Liver (tissue), 9 donors: Measurements from ENCODE around the gene GON4L. TPM values are rescaled to one million over a fixed set of nuclear protein-coding genes. Genes with fewer than 3 reads are reported as not detected.
"Not testable (repeated sequence)": the region's sequence is repeated elsewhere in the genome, so short reads cannot be mapped to it uniquely, and the experiment has no call there.

ENCODE experiments used
- DNase-seq: peaks from one replicate; pipeline ENCODE4 v3.0.0-alpha.2; 2017; ENCODE audit warnings: low spot score
- H3K27ac ChIP-seq, 2 donors: one replicate each; pipeline ENCODE4 v1.7.0; 2013; ENCODE audit warnings: inconsistent platforms in 2 of 2, low read length in 2 of 2, control low read depth in 1 of 2, low read depth in 1 of 2, mild to moderate bottlenecking in 1 of 2
- H3K27me3 ChIP-seq, 4 donors: one replicate each; pipeline versions ENCODE4 v1.6.1 to v1.7.0; 2013; ENCODE audit warnings: low read length in 3 of 4, inconsistent platforms in 1 of 4, mild to moderate bottlenecking in 1 of 4, moderate library complexity in 1 of 4; ENCODE audit not compliant: control insufficient read depth in 4 of 4, insufficient read depth in 4 of 4
- H3K36me3 ChIP-seq, 4 donors: one replicate each; pipeline versions ENCODE4 v1.6.1 to v1.7.0; 2013; ENCODE audit warnings: low read length in 3 of 4, mild to moderate bottlenecking in 3 of 4, low read depth in 1 of 4, moderate library complexity in 1 of 4; ENCODE audit not compliant: control insufficient read depth in 4 of 4, insufficient read depth in 3 of 4
- H3K4me1 ChIP-seq, 4 donors: one replicate each; pipeline versions ENCODE4 v1.6.1 to v1.7.0; 2013; ENCODE audit warnings: low read length in 3 of 4, mild to moderate bottlenecking in 3 of 4, moderate library complexity in 1 of 4; ENCODE audit not compliant: control insufficient read depth in 4 of 4, insufficient read depth in 4 of 4
- H3K4me3 ChIP-seq, 3 donors: one replicate each; pipeline versions ENCODE4 v1.6.1 to v1.7.0; 2013; ENCODE audit warnings: low read length in 3 of 3, control low read depth in 1 of 3, low read depth in 1 of 3, mild to moderate bottlenecking in 1 of 3
- H3K9ac ChIP-seq, 2 donors: one replicate each; pipeline ENCODE4 v1.7.0; 2013; ENCODE audit warnings: low read length in 2 of 2, mild to moderate bottlenecking in 2 of 2, moderate library complexity in 2 of 2, control low read depth in 1 of 2, low read depth in 1 of 2
- H3K9me3 ChIP-seq, 4 donors: one replicate each; pipeline versions ENCODE4 v1.6.1 to v1.7.0; 2013; ENCODE audit warnings: low read length in 3 of 4; ENCODE audit not compliant: control insufficient read depth in 4 of 4
- ATF3 ChIP-seq: IDR thresholded peaks from 2 replicates; pipeline ENCODE4 v1.6.1; 2016; ENCODE audit warnings: antibody characterized with exemption
- CTCF ChIP-seq: fragments of 150-350 bp; IDR thresholded peaks from 2 replicates; pipeline ENCODE4 v1.5.1; 2017; ENCODE audit warnings: improper control_type of control experiment, low read depth, low read length; ENCODE audit not compliant: missing input control
- EGR1 ChIP-seq, 2 donors: IDR thresholded peaks; 2 replicates each; pipeline ENCODE4 v1.6.1; 2016 to 2018; ENCODE audit warnings: antibody characterized with exemption in 2 of 2, low read depth in 2 of 2
- FOXA1 ChIP-seq: IDR thresholded peaks from 2 replicates; pipeline ENCODE4 v1.6.1; 2016; ENCODE audit warnings: antibody characterized with exemption
- FOXA2 ChIP-seq: IDR thresholded peaks from 2 replicates; pipeline ENCODE4 v1.6.1; 2016; ENCODE audit warnings: antibody characterized with exemption
- HNF4A ChIP-seq, 2 donors: conservative IDR thresholded peaks; 2 replicates each; pipeline ENCODE4 v1.6.1; 2016; ENCODE audit warnings: antibody characterized with exemption in 2 of 2, mild to moderate bottlenecking in 2 of 2
- HNF4G ChIP-seq: IDR thresholded peaks from 2 replicates; pipeline ENCODE4 v1.6.1; 2016; ENCODE audit warnings: antibody characterized with exemption
- JUND ChIP-seq, 2 donors: IDR thresholded peaks; 2 replicates each; pipeline ENCODE4 v1.6.1; 2016; ENCODE audit warnings: antibody characterized with exemption in 2 of 2
- MAX ChIP-seq: IDR thresholded peaks from 2 replicates; pipeline ENCODE4 v1.6.1; 2016; ENCODE audit warnings: antibody characterized with exemption
- NR2F2 ChIP-seq: IDR thresholded peaks from 2 replicates; pipeline ENCODE4 v1.6.1; 2016; ENCODE audit warnings: antibody characterized with exemption
- REST ChIP-seq: IDR thresholded peaks from 2 replicates; pipeline ENCODE4 v1.6.1; 2016; ENCODE audit warnings: antibody characterized with exemption, mild to moderate bottlenecking
- RXRA ChIP-seq, 2 donors: IDR thresholded peaks; 2 replicates each; pipeline ENCODE4 v1.6.1; 2017 to 2018; ENCODE audit warnings: antibody characterized with exemption in 2 of 2, mild to moderate bottlenecking in 1 of 2
- SP1 ChIP-seq: IDR thresholded peaks from 2 replicates; pipeline ENCODE4 v1.6.1; 2018; ENCODE audit warnings: antibody characterized with exemption, mild to moderate bottlenecking
- ZBTB33 ChIP-seq: IDR thresholded peaks from 2 replicates; pipeline ENCODE4 v1.6.1; 2016; ENCODE audit warnings: antibody characterized with exemption
- WGBS: extraction: QIAGEN DNeasy Blood & Tissue Kit; methylation state at CpG from one replicate; pipeline ENCODE4 v1.1.7; 2013; 5-methylcytosine and 5-hydroxymethylcytosine counted together
- polyA plus RNA-seq, 2 donors: library from polyadenylated mRNA; stranded (reverse) in 1 of 2; unstranded in 1 of 2; fragments of 200-250 nt in 1 of 2; fragments of >200 nt in 1 of 2; fragmentation: Nextera tagmentation in 1 of 2; extraction: Ambion mirVana in 1 of 2; gene quantifications; one replicate each; pipeline versions ENCODE4 v1.2.1 to v1.2.3, GENCODE V29; 2013 to 2015
- total RNA-seq, 2 donors: library from RNA; depleted of rRNA; stranded (reverse); fragments of >200 nt; gene quantifications; one replicate each; pipeline ENCODE4 v1.2.3, GENCODE V29; 2014
- donor health status: healthy.
- donor health status: healthy.
- donor health status: healthy.
- donor health status: healthy.
- donor health status: healthy.

Gene GON4L
- total and polyA plus RNA-seq, 4 donors: 5.7 to 26.2 (median 15.7) TPM

- no peaks in the 10 kb centered on the region for H3K4me1 ChIP-seq
- H3K9ac ChIP-seq: no peak overlapping the region
- no peaks in the 10 kb centered on the region for H3K9me3 ChIP-seq
- no peak for DNase-seq
- H3K4me3 ChIP-seq: no peak overlapping the region
- H3K36me3 ChIP-seq: peaks cover 0 to 3% (median 0%) of the 10 kb centered on the region in 4 donors
- 96% methylated on average over 6 of the region's 6 CpGs for WGBS
- TF ChIP-seq FOXA2: no peak
- TF ChIP-seq ATF3: no peak
- no peak for TF ChIP-seq NR2F2
- no peak for TF ChIP-seq EGR1 (IDR thresholded peaks at IDR 0.05; ENCODE audit: low read depth in 2 of 2)
- no peak overlapping the region for H3K27ac ChIP-seq
- H3K27me3 ChIP-seq: no peaks in the 10 kb centered on the region
Observed at GRCh38 chr1:155835548-155835947, 21.5 kb downstream of the GON4L start.

- not testable (repeated sequence) for H3K27ac ChIP-seq, H3K4me1 ChIP-seq, DNase-seq, H3K27me3 ChIP-seq, H3K36me3 ChIP-seq, H3K4me3 ChIP-seq, H3K9me3 ChIP-seq, H3K9ac ChIP-seq
- 90% methylated on average over 9 of the region's 9 CpGs for WGBS
Observed at GRCh38 chr1:155834927-155835399, 22.1 kb downstream of the GON4L start.

- no peak overlapping the region for H3K27ac ChIP-seq
- no peak overlapping the region for H3K4me3 ChIP-seq
- WGBS: 98% methylated on average over 11 of the region's 11 CpGs
- no peak overlapping the region for H3K9ac ChIP-seq
- TF ChIP-seq ZBTB33: no peak
- TF ChIP-seq REST: no peak
- TF ChIP-seq JUND (IDR thresholded peaks at IDR 0.05): no peak
- TF ChIP-seq HNF4A (conservative IDR thresholded peaks at IDR 0.05): no peak
- no peak for TF ChIP-seq SP1
- TF ChIP-seq FOXA1: no peak
- TF ChIP-seq EGR1 (IDR thresholded peaks at IDR 0.05; ENCODE audit: low read depth in 2 of 2): no peak
- no peak for TF ChIP-seq CTCF
- no peak for TF ChIP-seq HNF4G
- no peak for TF ChIP-seq ATF3
- no peak for TF ChIP-seq MAX
- TF ChIP-seq RXRA (IDR thresholded peaks at IDR 0.05): no peak
- H3K27me3 ChIP-seq: no peaks in the 10 kb centered on the region
- H3K36me3 ChIP-seq: peaks cover 0 to 3% (median 0%) of the 10 kb centered on the region in 4 donors
- no peaks in the 10 kb centered on the region for H3K4me1 ChIP-seq
- no peaks in the 10 kb centered on the region for H3K9me3 ChIP-seq
- no peak for DNase-seq
Observed at GRCh38 chr1:155834296-155834926, 22.6 kb downstream of the GON4L start.
